GM21526 (cell line): ENCODE data around the gene ANGPTL2.

Experiments used
- ATAC-seq: cut with Tn5 transposase; IDR thresholded peaks from one replicate; pipeline ENCODE4 v1.9.1; 2021; ENCODE audit warnings: moderate library complexity; ENCODE audit not compliant: unreplicated experiment, low FRiP score

ANGPTL2 gene

DNA sequence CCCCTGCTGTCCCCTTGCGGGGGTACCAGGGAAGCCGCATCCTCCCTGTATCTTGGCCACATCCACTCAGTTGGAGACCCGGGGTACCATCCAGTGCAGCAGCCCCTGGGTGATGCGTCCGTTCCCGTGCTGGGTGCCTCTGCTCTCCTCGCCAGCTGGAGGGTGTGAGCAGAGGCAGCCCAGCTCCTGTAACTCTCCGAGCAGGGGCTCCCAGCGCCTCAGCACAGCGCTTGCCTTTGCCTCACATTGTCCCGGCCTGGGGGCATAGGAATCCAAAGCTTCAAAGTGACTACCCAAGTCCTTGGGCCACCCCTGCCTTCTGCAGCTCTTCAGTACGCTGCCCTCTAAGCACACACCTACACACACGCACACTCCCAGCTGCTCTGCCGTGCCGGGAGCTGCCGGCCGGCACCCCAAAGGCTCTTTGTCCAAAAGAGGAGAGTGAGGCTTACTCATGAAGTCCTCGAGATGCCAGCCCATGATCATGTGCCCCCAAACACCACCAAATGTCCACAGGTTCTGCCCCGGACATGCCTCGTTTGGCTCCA is 733 bp downstream of the ANGPTL2 start:
- no peak for ATAC-seq

DNA sequence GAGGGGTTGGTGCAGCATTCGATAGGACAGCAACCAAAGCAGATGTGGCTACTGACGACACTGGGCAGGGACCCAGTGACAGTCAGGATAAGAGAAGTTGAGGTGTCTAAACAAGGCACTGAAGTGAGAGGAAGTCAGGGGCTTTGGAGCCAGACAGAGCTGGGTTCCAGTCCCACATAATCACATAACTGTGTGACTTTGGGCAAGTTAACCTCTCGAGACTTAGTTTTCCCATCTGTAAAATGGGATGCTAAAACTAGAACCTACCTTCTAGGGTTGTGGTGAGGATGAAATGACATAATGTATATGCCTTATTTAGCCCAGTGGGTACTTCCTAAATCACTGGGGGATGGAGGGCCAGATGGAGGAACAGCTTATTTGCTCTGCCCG is 3.1 kb downstream of the ANGPTL2 start:
- ATAC-seq, result no peak

DNA sequence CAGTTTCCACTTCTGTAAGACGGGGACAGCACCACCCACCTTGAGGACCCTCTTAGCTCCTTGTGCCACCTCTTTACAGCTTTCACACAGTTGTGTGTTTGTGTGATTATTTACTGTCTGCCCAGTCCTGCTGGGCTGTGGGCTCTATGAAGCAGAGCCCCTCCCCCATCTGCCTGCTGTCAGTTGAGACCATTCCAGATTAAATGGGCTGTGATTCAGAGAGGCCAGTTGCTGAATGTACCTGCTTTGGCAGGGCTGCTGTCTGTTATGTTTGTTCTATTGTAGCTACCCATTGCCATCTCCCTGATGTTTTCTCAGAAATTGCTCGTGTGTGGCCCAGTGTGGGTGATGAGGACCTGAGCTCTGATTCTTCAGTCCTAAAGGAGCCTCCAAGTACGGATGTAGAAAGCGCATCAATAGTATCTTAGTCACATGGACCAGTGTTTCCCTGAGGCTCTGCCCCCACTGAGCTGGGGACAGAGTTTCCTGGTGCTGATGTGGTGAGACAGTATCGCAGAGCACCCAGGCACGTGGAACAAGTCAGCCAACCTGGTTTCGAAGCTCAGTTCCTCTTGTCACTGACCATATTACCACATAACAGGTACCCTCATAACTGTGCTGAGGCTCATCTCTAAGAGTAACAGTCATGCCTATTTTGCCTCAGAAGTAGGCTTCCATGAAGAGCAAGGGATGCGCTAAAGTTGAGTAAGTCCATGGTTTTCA is 3.7 kb downstream of the ANGPTL2 start:
- no peak for ATAC-seq

DNA sequence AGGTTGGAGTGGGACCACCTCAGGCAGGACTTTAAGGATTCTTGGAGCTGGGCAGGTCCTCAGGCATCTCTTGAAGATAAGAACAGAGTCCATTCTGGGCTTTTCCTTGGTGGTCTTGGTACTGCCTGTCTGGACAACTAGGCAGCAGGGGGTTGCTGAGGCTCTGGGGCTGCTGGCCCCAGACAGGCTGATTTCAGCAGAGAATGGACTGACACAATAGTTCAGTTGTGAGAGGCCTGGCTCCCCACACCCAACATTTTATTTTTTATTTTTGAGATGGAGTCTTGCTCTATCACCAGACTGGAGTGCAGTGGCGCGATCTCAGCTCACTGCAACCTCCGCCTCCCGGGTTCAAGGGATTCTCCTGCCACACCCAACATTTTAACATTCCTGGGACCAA is 4.6 kb downstream of the ANGPTL2 start:
- ATAC-seq, result no peak

DNA sequence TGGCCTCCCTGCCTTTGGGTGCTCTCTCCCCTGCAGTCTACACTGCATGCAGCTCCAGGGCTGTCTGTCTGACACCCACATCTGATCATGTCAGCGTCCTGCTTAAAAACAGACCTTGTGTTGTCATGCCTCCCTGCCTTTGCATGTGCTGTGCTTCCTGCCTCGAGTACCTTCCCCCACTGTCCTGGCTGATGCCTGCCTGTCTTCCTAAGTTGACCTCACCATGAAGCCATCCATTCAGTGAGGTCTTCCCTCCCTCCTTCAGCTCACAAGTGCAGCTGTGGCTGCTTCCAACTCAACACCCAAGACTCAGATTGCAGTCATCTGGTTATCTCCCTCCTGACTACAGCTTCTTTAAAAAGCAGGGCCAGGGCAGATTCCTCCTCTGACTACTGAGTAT is 5.5 kb downstream of the ANGPTL2 start:
- ATAC-seq, result no peak

DNA sequence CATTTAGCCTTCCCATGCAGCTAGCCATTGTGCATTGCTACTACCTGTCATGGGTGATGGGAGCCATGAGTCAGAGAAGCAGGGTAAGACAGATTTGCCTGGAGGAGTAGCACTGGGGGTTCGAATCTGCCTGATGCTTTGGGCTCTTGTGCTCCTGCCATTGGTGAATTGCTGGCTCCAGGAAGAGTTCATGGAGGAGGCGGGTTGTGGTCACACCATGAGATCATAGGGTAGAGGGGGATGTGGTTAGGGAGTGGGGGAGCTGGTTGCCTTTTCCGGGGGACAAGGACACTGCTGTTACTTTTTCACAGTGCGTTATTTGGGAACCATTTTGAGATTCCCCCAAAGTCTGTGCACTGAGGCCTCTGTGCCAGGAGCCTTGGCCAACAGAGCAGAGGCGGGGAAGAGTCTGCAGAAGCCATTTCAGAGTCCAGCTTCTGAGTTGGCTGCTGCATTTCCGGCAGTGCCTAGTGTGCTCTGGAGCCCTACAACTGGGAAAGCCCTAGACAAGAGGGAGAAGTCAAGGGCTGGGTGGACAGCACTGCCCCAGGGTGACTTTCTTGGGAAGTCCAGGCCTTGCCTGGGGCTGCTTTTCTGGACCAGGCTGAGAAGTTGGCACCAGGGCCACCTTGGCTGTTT is 6.2 kb downstream of the ANGPTL2 start:
- ATAC-seq, result no peak

DNA sequence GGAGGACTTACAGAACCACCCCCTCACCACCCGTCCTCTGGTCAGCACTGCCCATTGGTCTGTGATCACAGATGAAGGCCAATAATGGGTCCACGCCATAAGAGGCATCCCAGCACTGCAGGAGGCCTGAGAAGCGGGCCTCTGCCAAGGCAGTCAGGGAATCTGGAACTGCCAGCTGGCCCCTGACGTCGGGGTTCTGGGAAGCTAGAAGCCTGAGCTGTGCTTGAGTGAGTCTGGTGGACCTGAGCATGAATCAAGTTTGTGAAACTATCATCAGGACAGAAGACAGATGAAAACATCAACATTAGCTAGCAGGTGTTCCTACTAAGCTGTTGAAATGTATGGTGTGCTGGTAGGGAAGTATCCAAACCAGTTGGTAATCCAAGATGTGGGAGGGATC is 7.8 kb downstream of the ANGPTL2 start:
- no peak for ATAC-seq

DNA sequence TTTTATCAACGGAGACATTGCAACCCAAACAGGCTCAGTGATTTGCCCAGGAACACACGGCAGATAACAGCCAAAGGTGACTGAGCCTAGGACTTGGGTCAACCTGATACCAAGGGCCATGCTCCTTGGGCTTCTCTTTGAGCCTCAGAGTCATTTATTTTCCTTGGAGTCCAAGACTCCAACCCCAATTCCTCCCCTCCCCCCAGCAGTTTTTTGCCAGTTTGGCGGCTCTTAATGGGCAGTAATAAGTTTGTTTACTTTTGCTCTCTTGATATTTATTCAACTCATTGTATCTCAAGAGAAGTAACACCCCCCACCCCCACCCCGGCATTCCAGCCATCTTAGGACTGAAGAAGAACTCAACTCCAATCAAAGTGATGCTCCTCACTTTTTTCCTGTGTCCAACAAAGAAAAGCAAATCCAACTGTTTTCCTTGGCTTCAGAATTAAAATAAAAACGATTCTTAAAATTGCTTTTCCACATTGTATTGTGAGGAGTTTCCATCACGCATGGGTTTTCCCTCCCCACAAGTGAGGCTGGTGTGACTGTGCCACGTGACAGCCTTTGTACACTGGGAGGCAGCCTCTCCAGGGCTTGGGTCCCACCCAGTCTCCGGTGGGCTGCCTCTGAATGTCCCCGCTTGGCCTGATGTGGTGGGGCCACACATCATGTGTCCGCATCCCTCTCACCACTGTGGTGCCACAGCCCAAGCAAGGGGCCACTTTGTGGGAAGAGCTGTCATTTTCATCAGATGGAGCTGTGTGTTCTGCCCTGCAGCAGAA is 9.1 kb downstream of the ANGPTL2 start:
- ATAC-seq, result no peak

DNA sequence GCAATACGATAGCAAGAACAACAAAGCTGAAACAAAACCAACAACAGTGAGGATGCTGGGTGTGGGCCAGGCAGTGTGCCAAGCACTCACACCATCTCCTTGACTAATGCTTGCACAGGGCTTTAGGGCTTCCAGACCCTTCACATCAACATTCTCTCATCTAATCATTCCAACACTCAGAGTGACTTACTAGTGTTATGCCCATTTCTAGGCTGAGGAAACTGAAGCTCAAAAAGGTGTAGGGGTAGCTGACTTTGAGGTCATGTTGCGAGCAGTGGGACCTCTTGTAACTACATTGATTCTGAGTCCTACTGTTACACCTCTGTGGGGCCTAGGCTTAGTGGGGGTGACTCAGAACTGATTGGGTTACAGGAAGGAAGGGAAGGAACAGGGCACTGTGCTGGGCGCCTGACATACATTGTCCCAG is 9.7 kb downstream of the ANGPTL2 start:
- no peak for ATAC-seq

DNA sequence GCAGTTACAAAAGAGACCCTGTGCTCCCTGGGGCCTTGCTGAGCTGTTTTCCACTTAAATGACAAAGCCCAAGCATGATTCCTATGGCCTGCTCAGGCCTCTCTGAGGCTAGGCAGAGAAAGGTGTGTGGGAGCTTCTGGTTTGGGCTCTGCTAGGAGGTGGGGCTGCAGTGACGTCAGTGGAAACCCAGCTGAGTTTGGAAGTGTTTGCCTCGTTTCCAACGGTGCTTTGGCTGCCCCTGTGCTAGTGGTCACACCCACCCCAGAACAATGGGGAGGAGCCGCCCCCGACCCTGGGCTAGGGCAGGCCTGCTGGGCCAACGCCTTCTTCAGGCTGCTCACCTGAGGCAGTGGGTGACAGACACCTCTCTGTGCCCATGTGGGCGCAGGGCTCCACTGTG is 10.4 kb downstream of the ANGPTL2 start:
- no peak for ATAC-seq

DNA sequence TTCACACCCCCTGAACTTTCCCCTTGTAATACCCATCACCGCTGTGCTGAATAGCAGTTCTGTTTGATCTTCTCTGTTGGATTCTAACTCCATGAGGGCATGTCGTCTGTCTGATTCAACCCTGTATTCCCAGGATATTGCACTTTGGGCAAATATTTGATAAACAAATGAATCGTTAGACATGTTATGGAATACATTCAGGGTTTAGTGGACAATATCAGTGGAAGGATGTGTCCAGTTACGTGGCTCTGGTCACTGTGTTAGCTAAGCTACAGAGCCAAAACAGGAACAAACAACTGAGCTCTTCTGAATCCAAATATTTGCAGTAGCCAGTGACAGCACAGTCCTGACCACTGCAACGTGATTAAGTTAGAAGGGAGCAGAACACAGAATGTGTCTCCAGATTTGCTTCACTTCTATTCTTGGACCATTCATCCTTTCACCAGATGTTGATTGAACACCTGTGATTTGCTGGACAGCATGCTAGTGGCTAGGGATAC is 13.2 kb downstream of the ANGPTL2 start:
- no peak for ATAC-seq

DNA sequence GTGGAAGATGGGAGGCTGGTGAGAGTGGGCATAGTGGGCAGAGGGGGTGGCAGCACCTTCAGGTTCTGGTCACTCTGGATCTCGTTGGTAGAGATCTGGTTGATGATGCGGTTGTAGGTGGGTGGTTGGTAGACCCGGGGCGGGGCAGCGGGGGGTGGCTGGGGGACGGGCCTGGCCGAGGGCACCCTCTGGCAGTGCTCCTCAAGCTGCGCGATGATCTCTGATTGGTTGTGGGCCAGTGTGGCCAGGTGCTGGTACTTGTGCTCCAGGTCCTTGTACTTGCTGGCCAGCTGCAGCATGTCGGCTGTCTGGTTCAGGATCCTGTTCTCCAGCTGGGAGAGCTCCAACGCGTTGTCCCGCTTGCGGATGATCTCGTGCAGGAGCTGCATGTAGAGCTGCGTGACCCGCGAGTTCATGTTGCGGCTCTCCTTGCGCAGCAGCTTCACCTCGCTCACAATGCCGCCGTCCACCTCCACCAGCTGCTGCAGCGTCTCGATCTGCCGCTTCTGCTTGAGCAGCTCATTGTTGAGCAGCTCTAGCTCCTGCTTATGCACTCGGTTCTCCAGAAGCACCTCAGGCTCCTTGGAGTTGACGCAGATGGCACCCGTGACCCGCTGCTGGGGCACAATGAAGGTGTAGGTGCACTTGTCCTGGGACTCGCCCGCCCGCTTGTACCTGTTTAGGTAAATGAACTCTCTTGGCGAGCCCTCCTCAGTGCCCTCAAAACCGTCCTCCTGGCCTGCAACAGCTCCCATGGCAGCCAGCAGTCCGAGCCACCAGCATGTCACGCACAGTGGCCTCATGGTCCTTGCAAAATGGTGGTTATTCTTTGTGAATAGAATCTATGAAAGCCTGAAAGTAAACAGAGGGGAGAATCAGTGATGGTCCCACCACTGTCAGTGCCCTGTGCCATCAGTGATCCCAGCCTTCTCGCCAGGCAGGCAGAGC is 14.2 kb downstream of the ANGPTL2 start:
- no peak for ATAC-seq

DNA sequence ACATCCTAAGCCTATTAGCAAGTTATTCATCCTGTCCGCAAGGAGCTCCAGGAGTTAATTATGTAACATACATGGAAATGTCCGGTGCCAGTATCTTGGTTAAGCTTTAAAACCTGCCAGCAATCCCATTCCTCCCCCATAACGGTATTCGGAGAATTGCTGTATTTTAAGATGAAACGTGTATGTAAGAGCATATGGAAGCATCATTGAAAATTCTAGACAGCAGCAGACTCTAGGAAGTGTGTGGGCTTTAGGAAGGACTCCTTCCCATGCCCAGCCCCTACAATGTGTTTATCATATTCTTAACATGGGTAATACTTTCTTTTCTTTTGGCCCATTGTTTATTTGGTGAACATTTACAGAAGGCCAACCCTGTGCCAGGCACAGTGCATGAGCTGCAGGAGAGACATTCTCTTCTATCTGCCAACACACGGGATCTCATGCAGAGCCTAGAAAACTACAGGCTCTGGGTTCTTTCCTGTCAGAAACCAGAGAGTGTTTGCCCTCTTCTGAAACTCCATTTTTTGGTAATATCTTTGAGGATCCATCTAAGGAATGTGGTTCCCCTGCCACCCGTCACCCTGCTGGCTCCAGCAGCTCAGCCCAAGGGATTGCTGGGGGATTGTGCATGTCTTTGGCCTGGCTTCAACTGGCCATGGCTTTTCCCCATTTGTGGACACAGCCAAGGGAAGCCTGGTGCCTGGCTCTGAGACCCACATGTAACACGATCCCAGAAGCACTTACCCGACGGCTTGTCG is 15.1 kb downstream of the ANGPTL2 start:
- no peak for ATAC-seq

DNA sequence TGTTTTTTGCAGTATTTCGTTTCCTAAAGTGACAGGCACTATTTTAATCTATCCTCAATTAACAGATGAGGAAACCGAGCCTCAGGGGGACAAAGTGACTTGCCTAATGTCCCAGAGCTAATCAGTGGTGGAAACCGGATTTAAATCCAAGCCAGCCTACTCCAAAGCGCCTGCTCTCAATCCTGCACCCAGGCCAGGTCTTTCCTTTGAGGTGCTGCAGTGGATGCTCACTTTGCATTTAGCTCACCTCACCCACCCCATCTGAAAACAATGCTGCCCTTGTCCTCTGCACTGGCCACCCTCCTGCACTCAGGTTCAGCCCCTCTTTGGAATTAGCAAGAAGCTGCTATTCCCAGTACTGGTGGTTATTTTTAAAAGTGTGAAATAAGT is 16.0 kb downstream of the ANGPTL2 start:
- no peak for ATAC-seq

DNA sequence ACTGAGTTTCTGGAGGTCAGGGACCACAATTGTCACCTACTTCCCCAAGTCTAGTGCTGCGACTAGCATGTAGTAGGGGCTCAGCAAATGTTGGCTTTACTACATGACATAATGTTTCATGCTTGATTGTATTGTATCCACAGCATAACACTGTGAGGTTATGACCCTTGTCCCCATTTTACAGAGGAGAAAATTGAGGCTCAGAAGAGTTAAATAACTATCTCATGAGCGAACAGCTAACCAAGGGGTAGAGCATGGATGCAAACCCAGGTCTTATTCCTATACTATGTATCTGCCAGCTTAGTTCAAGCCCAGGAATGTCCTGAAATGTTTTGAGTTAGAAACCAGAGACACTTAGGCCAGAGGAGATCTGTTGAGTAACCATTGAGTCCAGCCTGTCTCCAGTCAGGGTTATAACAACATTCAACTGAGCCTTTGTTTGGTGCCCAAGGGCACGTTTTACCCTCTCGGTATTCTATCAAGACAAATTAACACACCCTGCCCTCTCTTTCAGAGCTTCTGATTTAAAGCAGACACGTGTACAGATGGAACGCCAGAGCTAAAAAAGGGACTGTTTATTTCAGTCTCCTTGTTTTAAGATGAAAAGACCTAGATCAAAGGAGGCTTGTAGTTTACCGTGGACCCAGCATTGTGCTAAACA is 16.5 kb downstream of the ANGPTL2 start:
- no peak for ATAC-seq

DNA sequence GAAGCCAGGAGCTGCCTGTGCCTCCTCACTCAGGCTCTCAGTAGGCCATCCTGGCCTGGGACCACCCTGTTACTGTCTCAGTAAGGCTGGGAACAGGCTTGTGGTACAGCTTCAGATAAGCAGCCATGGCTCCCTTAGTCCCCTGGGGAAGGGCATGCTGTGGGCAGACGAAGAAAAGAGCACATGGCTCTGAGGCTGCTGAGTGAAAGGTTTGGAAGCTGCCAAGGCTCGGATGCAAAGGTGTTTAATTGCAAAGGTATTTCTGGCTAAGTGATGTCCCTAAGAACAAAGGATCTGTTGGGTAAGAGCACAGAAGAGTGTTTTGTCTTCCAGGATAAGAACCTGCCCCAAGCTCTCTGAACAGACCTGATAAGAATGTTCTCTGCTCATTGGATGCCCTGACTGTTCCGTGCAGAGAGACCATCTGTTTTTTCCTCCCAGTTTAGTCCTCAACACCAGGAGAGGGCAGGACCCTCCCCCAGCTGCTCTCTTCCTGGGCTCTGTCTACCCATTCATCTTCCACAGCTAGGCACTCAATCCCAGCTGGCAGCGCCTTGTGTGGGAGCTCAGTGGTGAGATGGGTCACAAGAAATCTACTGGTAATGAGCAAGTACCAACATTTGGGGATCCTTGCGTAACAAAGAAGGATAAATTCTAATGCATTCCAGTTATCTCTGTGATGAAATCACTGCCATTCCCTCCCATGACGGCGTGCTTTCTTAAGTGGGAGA is 17.7 kb downstream of the ANGPTL2 start:
- ATAC-seq, result no peak

DNA sequence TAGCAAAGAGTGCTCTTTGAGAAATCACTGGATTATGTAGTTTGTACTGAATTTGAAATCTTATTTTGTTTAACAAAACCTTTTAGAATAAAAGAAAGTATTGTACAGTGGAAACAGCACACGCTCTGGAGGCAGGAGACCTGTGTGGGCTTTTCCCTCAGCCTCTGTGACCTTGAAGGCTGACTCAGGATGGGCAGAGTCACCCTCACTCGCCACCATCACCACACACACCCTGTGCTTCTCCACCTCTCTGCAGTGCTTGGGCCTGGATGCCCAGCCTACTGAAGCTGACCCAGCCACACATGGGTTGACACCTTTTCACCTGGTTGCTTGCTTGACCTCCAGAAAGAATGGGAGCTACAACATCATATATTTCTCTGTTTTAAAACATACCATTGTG is 19.6 kb downstream of the ANGPTL2 start:
- no peak for ATAC-seq

DNA sequence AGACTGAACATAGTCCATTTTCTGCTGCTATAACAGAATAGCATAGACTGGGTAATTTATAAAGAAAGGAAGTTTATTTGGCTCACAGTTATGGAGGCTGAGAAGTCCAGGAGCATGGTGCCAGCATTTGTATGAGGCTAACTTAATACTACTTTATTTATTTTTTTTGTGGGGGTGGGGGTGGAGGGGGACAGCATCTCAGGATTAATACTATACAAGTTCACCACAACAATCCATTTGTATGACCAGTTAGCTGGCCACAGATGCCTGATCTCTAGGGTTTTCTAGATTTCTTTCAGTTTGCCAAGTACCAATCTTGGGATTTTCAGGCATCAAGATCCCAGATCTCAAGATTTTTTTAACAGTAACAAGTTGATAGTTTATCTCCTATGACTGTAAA is 20.3 kb downstream of the ANGPTL2 start:
- no peak for ATAC-seq
